GM21717 (cell line): ENCODE measurements around the gene TMEM239.
"Not testable (repeated sequence)": the region's sequence is repeated elsewhere in the genome, so short reads cannot be mapped to it uniquely, and the experiment has no call there.

Experiments used
- ATAC-seq: cut with Tn5 transposase; IDR thresholded peaks from one replicate; pipeline ENCODE4 v1.9.1; 2021; ENCODE audit warnings: mild to moderate bottlenecking, moderate library complexity; ENCODE audit not compliant: unreplicated experiment

TMEM239 gene

DNA sequence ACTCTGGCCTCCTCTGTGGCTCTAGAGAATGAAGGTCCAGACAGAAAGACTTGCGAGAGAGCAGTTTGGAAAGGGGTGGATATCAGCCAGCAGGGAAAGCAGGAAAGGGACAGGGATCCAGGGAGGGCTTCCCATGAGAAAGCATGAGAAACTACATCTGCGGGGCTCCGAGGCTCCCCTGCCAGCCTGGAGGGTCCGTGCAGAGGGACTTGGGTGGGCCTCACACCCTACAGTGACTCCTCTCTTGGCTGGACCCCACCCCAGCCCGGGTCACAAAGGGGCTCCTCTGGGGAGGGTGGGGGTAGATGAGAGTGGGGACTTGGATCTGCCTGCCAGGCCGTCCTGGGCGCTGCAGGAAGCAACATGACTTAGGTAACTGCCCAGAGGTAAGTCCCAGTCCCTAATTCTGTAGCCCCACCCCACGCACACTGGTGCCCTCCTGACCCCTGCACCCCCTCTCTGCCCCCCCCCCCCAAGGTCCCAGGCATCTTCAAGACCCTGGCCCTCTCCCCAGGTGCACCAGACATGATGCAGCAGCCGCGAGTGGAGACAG, at the start of gene TMEM239:
Gene TMEM239 (plus strand): TSS at position 335 of the 553 bp plus-strand sequence. CDS start 191 bp downstream, at position 526.
- ATAC-seq, result no peak

DNA sequence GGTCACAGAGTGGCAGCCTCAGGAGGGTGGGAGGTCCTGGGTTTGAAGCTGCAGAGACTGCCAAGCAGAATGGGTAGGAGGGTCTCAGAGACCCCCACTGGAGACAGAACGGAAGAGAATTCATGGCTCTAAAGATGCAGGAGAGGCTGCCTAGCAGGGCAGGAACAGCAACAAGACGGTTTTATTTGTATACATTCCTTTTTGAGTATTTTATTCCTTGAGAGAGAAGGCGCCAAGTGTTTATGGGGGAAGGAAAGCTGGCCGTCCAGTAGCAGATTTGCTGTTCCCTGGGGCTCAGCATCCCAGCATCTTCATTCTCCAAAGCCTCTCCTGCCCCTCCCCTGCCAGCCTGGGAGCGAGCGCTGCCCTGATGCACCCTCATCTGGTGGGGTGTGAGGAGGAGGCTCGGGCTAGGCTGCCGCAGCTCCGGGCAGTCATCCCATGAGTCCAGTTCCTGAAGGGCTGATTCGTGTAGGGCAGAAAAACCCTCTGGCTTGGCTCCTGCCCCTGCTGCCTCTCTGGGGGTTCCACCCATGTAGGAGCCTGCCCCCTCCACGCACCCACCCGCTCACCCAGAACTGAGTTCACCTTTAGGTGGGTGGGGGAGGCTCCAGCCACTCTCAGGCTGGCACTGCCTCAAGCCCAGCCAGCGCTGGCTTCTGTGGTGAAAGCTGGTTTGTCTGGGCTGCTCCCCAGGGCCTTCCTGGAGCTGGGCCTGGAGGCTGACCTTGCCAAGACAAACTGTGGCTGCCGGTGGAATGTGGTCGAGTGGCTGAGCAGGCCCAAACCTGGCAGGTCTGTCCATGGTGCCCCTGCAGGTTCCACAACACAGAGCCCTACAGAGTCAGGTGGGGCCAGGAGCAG, 48.2 kb upstream of the TMEM239 start:
- ATAC-seq, result no peak

DNA sequence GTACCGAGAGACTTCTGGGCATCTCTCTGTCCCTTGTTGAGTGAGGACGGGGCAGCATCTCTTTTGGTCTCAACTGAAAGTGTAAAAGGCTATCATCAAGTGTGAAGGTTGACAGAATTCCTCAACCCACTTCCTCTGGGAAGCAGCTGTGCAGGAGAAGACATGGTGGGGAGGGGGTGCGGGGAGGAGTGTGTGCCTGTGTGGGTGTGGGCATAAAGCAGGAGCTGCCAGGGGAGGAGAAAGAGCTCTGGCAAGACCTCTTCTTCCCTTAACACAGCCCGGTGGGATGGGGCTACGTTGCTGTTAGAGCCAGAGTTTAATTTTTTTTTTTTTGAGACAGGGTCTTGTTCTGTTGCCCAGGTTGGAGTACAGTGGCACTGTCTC, 47.5 kb upstream of the TMEM239 start:
- no peak for ATAC-seq

DNA sequence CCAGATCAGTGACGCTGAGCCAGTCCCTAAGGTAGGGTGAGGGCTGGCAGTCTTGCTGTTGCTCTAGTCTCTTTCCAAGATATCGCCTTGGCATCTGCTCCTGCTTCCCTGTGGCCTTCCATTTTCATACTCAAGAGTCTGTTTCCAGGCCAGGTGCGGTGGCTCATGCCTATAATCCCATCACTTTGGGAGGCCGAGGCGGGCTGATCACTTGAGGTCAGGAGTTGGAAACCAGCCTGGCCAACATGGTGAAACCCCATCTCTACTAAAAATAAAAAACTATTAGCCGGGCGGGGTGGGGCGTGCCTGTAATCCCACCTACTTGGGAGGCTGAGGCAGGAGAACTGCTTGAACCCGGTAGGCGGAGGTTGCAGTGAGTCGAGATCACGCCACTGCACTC, 46.1 kb upstream of the TMEM239 start:
- not testable (repeated sequence) for ATAC-seq

DNA sequence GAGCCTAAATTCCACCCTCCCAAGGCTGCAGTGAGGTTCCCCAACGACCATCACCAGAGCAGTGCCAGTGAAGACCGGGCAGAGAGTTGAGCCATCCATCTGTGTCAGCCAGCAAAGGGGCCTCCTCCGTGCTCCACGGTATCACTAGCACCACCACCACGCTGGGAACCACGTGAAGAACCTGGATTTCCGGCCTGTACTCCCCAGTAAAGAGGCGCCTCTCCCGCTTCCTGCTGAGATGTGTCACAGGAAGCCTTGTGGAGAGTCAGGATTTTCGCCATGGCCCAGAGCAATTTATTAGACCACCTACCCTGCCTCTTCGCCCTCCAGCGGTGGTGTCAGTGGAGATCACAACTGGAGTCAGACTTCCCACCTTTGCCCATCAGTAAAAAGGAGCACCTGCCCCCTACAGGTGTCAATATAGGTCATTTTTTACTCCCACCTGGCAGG, 44.5 kb upstream of the TMEM239 start:
- no peak for ATAC-seq

DNA sequence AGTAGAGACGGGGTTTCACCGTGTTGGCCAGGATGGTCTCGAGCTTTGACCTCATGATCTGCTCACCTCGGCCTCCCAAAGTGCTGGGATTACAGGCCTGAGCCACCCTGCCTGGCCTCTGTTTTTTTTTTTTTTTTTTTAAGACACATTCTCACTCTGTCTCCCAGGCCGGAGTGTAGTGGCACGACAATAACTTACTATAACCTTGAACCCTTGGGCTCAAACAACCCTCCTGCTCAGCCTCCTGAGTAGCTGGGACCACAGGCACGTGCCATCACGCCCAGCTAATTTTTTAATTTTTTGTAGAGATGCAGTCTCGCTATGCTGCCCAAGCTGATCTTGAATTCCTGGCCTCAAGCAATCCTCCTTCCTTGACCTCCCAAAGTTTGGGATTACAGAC, 42.4 kb upstream of the TMEM239 start:
- ATAC-seq, result no peak

DNA sequence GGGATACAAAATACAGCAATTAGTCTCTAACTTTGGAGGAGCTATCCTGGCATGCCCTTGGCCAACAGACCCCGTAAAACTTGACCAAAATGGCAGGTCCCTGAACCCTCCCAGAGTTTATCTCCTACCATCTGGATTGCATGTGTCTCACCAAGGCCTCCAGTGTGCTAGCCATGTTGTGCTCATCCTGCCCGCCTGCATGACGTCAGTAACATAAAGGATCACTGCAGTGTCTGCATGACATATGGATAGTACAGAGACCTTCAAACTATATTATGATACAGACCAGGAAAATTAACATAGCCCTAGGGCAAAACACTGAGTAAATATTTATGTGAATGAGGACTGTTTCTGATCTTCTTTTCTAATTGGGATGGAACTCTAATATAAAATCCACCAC, 41.0 kb upstream of the TMEM239 start:
- no peak for ATAC-seq

DNA sequence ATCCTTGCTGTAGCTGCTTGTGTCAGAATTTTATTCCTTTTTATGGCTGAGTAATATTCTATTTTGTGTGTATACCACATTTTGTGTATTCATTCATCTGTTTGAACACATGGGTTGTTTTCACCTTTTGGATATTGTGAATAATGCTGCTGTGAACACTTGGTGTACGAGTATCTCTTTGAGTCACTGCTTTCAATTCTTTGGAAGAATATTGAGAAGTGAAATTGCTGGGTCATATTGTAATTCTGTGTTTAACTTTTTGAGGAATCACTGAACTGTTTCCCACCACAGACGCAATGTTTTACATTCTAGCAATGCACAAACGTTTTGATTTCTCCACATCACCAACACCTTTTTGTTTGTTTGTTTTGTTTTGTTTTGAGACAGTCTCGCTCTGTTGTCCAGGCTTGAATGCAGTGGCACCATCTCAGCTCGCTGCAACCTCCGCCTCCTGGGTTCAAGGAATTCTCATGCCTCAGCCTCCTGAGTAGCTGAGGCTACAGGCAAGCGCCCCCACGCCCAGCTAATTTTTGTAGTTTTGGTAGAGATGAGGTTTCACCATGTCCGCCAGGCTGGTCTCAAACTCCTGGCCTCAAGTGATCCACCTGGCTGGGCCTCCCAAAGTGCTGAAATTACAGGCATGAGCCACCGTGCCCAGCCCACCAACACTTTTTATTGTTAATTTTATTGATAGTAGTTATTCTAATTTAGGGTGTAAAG, 37.4 kb upstream of the TMEM239 start:
- no peak for ATAC-seq

DNA sequence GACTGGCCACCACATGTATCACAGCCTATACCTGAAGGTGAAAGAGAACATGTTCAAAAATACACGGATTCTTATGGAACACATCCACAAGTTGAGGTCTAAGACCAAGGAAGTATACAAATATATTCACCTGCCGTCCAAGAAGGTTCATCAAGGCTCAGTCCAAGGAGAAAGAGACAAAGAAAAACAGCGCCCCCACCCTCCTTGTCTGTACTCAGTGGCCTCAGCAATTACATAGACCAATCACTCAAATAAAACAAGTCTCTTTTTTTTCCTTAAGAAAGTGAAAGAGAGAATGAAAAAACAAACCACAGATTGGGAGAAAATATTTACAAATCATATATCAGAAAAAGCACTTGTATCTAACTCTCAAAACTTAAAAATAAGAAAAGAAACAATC, 35.2 kb upstream of the TMEM239 start:
- ATAC-seq, result no peak

DNA sequence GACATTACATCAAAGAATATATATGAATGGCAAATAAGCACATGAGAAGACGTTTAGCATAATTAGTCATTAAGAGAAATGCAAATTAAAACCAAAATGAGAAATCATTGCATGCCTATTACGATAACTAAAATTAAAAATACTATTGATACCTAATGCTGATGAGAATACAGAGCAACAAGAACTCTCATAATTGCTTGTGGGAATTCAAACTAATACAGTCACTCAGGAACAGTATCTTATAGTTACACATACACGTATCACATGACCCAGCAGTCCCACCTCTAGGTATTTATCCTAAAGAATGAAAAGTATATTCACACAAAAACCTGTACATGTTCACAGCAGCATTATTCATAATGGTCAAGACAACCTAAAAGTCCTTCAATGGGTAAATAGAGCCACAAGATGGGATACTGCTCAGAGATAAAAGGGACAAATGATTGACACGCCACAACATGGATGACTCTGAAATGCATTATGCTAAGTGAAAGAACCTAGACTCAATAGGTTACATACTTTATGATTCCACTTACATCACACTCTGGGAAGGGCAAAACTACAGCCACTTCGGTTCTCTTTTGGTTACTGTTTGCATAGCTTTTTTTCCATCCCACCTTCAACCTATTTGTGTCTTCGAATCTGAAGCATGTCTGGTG, 32.1 kb upstream of the TMEM239 start:
- no peak for ATAC-seq

DNA sequence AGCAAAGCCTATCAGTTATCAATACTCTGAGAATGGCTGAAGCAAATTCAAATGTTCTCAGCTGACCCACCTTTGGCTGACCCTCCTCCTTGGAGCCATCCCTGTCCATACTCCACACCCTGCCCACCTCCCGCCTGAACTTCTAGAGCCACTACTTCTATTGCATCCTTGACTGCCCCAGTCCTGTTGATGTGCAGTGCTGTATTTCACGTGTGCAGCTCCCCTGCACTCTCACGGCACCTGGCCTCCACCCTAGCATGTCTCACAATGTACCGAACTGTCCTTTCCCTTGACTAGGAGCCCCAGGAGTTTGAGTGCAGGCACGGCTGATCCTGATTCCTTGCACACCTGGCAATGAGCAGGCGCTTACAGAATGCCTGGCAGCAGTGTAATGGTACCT, 22.7 kb upstream of the TMEM239 start:
- ATAC-seq, result no peak

DNA sequence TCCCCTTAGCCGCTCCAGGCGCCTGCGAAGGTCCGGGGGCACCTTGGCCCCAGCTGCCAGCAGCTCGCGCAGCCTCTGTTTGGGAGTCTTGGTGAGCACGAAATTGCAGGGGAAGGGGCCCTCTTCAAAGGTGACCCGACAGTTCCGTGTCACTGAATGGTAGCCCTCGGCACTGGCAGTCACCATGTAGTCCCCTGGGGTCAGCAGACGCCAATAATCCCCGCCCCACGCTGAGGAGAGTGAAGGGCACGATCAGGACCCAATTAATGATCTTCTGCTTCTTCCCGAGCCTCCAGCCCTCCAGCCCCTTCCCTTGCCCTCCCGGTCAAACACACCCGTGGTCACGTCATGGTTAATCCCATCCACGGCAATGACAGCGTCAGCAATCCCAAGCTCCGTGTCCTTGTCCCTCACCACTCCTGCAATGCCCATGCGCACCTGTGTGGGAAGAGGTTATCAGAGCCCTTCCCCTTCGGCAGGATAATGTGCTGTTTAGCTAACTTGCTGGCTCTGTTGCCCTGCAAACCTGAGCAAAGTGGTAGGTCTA, 21.9 kb upstream of the TMEM239 start:
- ATAC-seq, result no peak

DNA sequence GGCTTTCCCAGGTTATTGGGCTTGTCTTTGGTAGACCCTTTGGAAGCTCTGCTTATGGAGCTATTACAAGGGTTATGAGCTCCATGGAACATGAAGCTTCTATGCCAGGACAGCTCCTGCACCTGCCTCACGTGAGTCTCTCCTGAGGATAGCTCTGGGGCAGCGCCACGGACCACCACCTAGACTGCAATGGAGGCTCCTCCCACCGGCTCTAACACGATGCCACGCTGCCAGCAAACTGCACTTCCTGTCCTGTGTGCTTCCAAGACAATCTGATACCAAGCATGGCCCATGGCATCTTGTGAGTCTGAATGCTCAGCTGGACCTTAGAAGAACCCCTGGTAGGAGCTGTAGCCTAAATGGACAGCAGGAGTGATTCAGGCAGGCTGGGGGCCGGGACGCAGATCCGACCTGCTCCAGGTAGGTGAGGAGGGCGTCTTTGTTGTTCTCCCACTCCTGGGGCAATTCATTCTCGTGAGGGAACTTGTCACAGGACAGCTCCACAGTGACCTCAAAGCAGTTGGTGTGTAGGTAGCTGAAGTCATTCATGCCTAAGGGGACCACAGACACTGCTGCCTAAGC, 21.2 kb upstream of the TMEM239 start:
- ATAC-seq, result no peak

DNA sequence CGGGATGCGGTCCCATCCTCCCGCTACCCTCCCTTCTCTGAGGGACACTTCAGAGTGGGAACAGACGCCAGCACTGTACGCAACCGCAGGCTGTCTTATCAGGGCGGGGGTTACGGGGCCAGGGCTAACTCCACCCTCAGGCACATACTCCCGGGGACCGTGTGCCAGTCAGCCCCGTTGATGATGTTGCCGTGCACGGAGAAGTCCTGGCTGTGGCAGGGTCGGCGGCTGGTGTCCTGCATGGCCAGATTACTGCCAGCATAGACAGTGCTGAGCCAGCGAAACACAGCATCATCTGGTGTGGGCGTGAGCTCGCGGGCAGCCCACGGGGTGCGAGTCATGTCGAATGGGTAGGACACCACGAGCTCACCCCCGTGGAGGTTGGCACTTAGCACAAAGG, 20.7 kb upstream of the TMEM239 start:
- ATAC-seq, result no peak

DNA sequence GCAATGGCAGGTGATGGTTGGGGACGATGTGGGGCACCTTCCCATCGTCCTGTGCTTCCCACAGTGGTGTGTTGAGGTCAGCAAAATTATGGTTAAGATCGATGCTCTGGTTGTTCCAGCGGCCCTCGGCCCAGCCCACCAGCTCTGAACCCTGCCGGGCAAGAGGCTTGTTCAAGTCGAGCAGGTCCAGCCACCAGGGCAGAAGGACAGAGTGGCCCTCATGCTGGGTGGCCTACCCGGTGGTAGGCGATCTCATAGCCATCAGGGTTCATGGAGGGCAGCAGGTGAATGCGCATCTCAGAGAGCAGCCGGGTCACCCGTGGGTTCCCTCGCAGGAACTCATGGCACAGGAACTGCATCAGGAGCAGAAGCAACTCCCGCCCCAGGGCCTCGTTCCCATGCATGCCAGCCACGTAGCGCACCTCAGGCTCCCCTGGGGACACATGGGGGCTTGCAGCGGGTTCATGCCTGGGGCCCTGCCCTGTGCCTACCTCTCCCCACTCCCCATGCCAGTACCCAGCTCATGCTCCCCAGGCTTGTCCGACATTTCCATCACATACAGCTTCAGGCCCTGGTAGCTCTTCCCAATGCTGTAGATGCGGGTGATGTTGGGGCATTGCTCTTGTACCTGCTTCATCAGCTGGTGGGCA, 20.0 kb upstream of the TMEM239 start:
- no peak for ATAC-seq

DNA sequence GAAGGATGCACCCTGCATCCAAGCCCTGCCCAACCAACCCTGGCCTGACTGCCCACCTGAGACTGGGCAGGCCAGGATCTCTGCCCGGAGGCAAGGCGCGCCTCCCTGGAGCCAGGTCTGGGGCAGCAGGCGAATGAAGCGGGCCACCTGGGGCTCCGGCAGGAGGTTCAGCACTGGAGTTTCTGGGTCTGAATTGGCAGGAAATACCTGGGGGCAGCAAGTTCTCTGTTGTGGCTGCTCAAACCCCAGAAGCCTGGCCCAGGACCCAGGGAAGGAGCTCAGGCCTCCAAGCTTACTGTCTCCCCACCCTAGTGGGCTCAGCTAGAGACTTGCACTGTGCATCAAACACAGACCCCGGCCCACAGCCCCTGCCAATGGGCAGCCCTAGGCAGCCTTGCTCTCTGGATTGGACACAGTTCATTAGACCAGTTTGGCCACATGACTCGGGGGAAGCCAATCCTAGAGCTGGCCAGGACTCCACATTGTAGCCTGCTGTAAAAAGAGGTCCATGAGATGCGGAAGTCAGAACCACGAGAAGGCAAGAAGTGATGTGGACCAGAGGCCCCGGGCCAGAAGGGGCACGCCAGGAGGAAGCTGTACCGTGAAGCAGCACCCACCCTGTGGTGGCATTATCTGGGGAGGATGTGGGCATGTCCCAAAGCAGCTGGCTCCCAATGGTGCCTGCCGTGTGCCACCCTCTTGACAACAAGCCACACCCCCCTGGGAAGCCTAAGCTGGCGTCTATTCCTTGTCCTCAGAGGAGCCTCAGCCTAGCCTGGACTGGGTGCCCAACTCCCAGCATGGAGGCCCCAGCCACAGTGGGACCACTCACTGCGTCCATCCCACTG, 18.8 kb upstream of the TMEM239 start:
- no peak for ATAC-seq

DNA sequence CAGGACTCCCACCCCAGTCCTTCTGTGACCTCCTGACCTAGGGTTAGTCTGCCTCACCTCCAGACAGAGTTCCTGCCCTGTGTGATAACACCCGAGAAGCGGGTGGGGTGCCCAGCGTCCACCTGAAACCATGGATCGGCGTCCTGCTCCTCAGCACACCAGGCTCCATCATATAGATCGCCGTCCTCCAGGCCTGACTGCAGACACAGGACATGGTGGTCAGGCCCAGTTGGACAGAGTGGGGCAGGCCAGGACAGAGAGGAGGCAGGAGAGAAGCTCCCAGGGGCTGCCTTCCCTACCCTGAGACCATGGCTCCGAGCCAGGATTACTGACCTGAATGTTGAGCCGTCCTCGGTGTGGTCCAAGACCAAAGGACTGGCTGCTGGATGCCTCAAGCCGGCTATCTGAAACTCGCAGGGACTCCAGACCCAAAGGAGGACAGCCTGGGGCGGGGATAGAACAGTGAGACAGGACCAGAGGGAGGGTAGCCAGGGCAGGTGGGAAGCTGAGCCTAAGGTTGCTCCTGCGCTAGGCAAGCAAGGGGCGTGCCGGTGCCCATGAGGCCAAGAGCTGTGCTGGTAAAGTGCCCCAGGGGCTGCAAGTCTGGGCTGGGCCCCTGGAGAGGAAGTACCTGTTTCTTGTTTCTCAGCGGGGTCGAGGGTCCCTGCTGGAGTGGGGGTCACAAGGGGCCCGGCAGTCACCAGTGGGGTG, 17.9 kb upstream of the TMEM239 start:
- ATAC-seq, result no peak

DNA sequence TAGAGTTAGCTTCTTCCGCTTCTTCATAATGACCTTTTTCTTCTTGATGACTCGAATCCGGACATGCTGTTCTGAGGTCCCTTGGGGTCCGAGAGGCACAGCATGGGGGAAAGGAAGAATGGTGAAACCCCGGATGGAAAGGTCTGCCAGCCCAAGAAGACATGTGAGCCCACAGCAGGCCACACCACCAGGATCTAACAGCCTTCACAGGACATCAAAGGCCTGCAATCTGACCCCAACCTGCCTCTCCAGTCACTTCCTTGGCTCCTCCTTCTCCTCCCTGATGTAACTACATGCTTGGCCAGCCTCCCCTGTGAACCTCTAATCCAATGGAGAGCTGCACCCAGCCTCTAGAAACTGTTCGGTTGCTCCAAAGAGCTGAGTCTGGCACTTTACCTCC, 17.4 kb upstream of the TMEM239 start:
- no peak for ATAC-seq

DNA sequence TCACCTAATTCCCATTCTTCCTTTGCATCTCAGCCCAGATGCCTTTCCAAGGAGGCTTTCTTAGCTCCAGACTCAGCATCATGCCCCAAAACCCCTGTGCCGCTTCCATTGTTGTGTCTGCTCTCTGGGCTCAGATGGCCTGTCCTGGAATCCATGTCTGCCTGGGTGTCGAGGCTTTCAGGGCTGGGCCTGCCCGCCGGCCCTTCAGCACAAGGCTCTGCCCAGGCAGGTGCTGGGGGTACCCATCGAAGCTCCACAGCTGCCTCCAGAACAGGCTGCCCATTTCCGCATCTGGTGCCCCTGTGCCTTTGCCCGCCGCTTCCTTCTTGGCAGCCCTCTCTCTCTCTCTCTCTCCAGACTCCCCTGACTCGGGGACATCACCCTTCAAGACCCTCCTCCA, 16.9 kb upstream of the TMEM239 start:
- no peak for ATAC-seq
